WTC11 (cell line): ENCODE measurements around the gene PAQR4. TPM values are rescaled to one million over a fixed set of nuclear protein-coding genes. Genes with fewer than 3 reads are reported as not detected.

Experiments used
- ATF1 ChIP-seq: sonication (generic); formaldehyde crosslinking; IDR thresholded peaks from 2 replicates; pipeline ENCODE4 v1.8.1; 2023; ENCODE audit warnings: mild to moderate bottlenecking, moderate library complexity, missing genetic modification reagents
- ATF3 ChIP-seq: sonication (generic); formaldehyde crosslinking; conservative IDR thresholded peaks from 2 replicates; pipeline ENCODE4 v1.8.1; 2022; ENCODE audit warnings: mild to moderate bottlenecking, missing genetic modification reagents
- CDX4 ChIP-seq: fragments of 250-450 bp; sonication (Bioruptor Pico); IDR thresholded peaks from 2 replicates; pipeline ENCODE4 v1.9.0; 2021; ENCODE audit warnings: moderate library complexity, mild to moderate bottlenecking, inconsistent platforms, borderline replicate concordance
- CREM ChIP-seq: sonication (generic); formaldehyde crosslinking; IDR thresholded peaks from 2 replicates; pipeline ENCODE4 v1.8.1; 2022; ENCODE audit warnings: mild to moderate bottlenecking, missing genetic modification reagents, moderate library complexity
- FOXJ3 ChIP-seq: sonication (generic); formaldehyde crosslinking; IDR thresholded peaks from 2 replicates; pipeline ENCODE4 v1.9.0; 2021; ENCODE audit warnings: missing genetic modification reagents, mild to moderate bottlenecking, borderline replicate concordance
- FOXP4 ChIP-seq: sonication (generic); formaldehyde crosslinking; IDR thresholded peaks from 2 replicates; pipeline ENCODE4 v1.8.0; 2022; ENCODE audit warnings: mild to moderate bottlenecking, missing genetic modification reagents
- GABPB1 ChIP-seq: sonication (generic); formaldehyde crosslinking; IDR thresholded peaks from 2 replicates; pipeline ENCODE4 v1.8.1; 2023; ENCODE audit warnings: mild to moderate bottlenecking, missing genetic modification reagents
- IRF1 ChIP-seq: sonication (generic); formaldehyde crosslinking; IDR thresholded peaks from 2 replicates; pipeline ENCODE4 v1.8.0; 2023; ENCODE audit warnings: missing genetic modification reagents
- JUN ChIP-seq: sonication (generic); formaldehyde crosslinking; IDR thresholded peaks from 2 replicates; pipeline ENCODE4 v1.8.0; 2023; ENCODE audit warnings: mild to moderate bottlenecking, missing genetic modification reagents
- MLX ChIP-seq: sonication (generic); formaldehyde crosslinking; IDR thresholded peaks from 2 replicates; pipeline ENCODE4 v1.8.1; 2023; ENCODE audit warnings: mild to moderate bottlenecking, missing genetic modification reagents, moderate library complexity
- MYBL2 ChIP-seq: sonication (generic); formaldehyde crosslinking; IDR thresholded peaks from 2 replicates; pipeline ENCODE4 v1.8.1; 2023; ENCODE audit warnings: mild to moderate bottlenecking, moderate library complexity, missing genetic modification reagents
- NFE2L1 ChIP-seq: sonication (generic); formaldehyde crosslinking; IDR thresholded peaks from 2 replicates; pipeline ENCODE4 v1.8.1; 2023; ENCODE audit warnings: missing genetic modification reagents
- RELA ChIP-seq: sonication (generic); formaldehyde crosslinking; IDR thresholded peaks from 2 replicates; pipeline ENCODE4 v1.8.1; 2022; ENCODE audit warnings: missing genetic modification reagents, mild to moderate bottlenecking, borderline replicate concordance
- SMAD3 ChIP-seq: sonication (generic); formaldehyde crosslinking; IDR thresholded peaks from 2 replicates; pipeline ENCODE4 v1.8.0; 2022; ENCODE audit warnings: missing genetic modification reagents, mild to moderate bottlenecking, borderline replicate concordance
- SOX15 ChIP-seq: fragments of 250-450 bp; sonication (Bioruptor Pico); IDR thresholded peaks from 2 replicates; pipeline ENCODE4 v1.9.0; 2021; ENCODE audit warnings: mild to moderate bottlenecking
- STAT6 ChIP-seq: sonication (generic); formaldehyde crosslinking; conservative IDR thresholded peaks from 2 replicates; pipeline ENCODE4 v1.8.1; 2023; ENCODE audit warnings: mild to moderate bottlenecking, low read depth, missing genetic modification reagents, moderate library complexity
- TCF7 ChIP-seq: sonication (generic); formaldehyde crosslinking; IDR thresholded peaks from 2 replicates; pipeline ENCODE4 v1.8.0; 2022; ENCODE audit warnings: mild to moderate bottlenecking, low read depth, missing genetic modification reagents, moderate library complexity
- TEAD1 ChIP-seq: sonication (generic); formaldehyde crosslinking; IDR thresholded peaks from 2 replicates; pipeline ENCODE4 v1.8.0; 2022; ENCODE audit warnings: mild to moderate bottlenecking, missing genetic modification reagents
- ZNF121 ChIP-seq: sonication (generic); formaldehyde crosslinking; IDR thresholded peaks from 2 replicates; pipeline ENCODE4 v1.8.0; 2023; ENCODE audit warnings: missing genetic modification reagents
- ZNF138 ChIP-seq: sonication (generic); formaldehyde crosslinking; conservative IDR thresholded peaks from 2 replicates; pipeline ENCODE4 v1.8.1; 2022; ENCODE audit warnings: mild to moderate bottlenecking, moderate library complexity, missing genetic modification reagents
- ZNF263 ChIP-seq: sonication (generic); formaldehyde crosslinking; IDR thresholded peaks from 2 replicates; pipeline ENCODE4 v1.8.1; 2022; ENCODE audit warnings: low read depth, mild to moderate bottlenecking, moderate library complexity, missing genetic modification reagents
- ZNF416 ChIP-seq: fragments of 250-450 bp; sonication (Bioruptor Pico); IDR thresholded peaks from 2 replicates; pipeline ENCODE4 v1.9.0; 2021; ENCODE audit warnings: mild to moderate bottlenecking, inconsistent platforms
- ZNF425 ChIP-seq: fragments of 250-450 bp; sonication (Bioruptor Pico); conservative IDR thresholded peaks from 2 replicates; pipeline ENCODE4 v1.9.0; 2021; ENCODE audit warnings: mild to moderate bottlenecking
- ZNF512 ChIP-seq: sonication (generic); formaldehyde crosslinking; IDR thresholded peaks from 2 replicates; pipeline ENCODE4 v1.8.1; 2022; ENCODE audit warnings: missing genetic modification reagents, borderline replicate concordance
- ZSCAN18 ChIP-seq: fragments of 250-450 bp; sonication (Bioruptor Pico); IDR thresholded peaks from 2 replicates; pipeline ENCODE4 v2.1.2; 2022; ENCODE audit warnings: mild to moderate bottlenecking, moderate library complexity
- total RNA-seq: library from RNA; stranded (reverse); gene quantifications from 3 replicates; pipeline ENCODE4 v1.2.3, GENCODE V29; 2021

Gene PAQR4
- total RNA-seq, 1 experiment from 2014 or later, result 32.4 TPM

GRCh38 chr16:2969545-2970521, 685 bp downstream of the PAQR4 start (continued):
- TF ChIP-seq JUN (CRISPR knock-in tag) (peak; percentile 15; the same call in 1 of the 2 replicates), TCF7 (CRISPR knock-in tag) (no peak), RELA (no peak), GABPB1 (CRISPR knock-in tag) (no peak; the same call in 1 of the 2 replicates), SMAD3 (peak; percentile 29; the same call in 1 of the 2 replicates), IRF1 (no peak), ATF3 (no peak), ATF1 (no peak; the same call in 1 of the 2 replicates), CREM (CRISPR knock-in tag) (no peak), FOXP4 (peak; percentile 59; the same call in 1 of the 2 replicates), CDX4 (CRISPR knock-in tag) (no peak), MYBL2 (no peak), ZNF416 (CRISPR knock-in tag) (no peak), ZNF512 (CRISPR knock-in tag) (no peak), ZNF121 (CRISPR knock-in tag) (no peak), MLX (no peak), ZNF263 (CRISPR knock-in tag) (peak; percentile 66; the same call in 1 of the 2 replicates), ZSCAN18 (no peak), ZNF425 (CRISPR knock-in tag) (no peak), FOXJ3 (CRISPR knock-in tag) (no peak), STAT6 (CRISPR knock-in tag) (no peak), SOX15 (CRISPR knock-in tag) (no peak), TEAD1 (CRISPR knock-in tag) (0 out of 2 replicates have a peak, but pooled peaks have one; percentile 33), ZNF138 (CRISPR knock-in tag) (no peak), NFE2L1 (CRISPR knock-in tag) (no peak)
